ENCODE results near the gene FBXO11.
"Not testable (repeated sequence)": the region's sequence is repeated elsewhere in the genome, so short reads cannot be mapped to it uniquely, and the experiment has no call there.

FBXO11 gene

GRCh38 chr2:47853067-47853777 lies 53.1 kb downstream of the FBXO11 start:
- not testable (repeated sequence) for DNase-seq (ENCODE audit: low read depth in 2 of 3, low spot score in 1 of 3)

DNA sequence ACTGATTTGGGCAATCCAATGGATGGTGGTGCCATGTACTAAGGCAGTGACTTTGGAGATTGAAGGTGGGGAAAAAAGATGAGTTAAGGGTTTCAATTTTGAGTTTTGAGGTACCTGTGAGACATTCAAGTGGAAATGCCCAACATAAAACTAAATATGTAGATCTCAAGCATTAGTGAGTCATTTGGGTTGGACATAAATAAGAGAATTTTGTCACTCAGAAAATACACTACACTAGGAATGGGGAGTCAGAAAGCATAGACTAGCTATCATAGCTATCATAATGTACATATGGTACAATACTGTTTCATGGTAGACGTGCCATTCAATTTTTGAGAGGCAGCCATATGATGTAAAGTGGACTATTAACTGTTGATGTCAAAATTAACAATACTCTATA lies 56.1 kb downstream of the FBXO11 start:
- no peak for DNase-seq (ENCODE audit: low read depth in 2 of 3, low spot score in 1 of 3)

GRCh38 chr2:47849368-47849767 lies 56.9 kb downstream of the FBXO11 start:
- DNase-seq (ENCODE audit: low read depth in 2 of 3, low spot score in 1 of 3) = no peak

DNA sequence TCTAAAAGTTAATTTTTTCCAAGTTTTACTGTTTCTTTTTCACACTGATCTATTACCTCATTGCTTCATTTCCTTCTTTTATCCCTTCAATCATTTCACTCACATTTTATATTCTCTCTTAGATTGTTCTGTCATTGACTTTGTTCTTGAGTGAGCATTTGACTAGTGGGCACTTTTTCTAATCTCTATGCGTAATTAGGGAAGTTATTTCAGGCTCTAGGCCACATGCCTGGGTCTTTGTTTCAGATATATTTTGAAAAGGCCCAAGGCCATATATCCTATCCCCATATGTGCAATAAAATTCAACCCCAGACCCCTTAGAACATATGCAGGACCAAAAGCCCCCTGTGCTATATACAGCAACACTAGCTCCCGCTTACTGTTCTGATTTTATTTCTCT lies 62.1 kb downstream of the FBXO11 start:
- DNase-seq (ENCODE audit: low read depth in 2 of 3, low spot score in 1 of 3) = no peak

GRCh38 chr2:47843407-47843806 lies 62.9 kb downstream of the FBXO11 start:
- no peak for DNase-seq (ENCODE audit: low read depth in 2 of 3, low spot score in 1 of 3)

- DNase-seq (ENCODE audit: low read depth in 2 of 3, low spot score in 1 of 3) = no peak
Observed at GRCh38 chr2:47842846-47843245, 63.5 kb downstream of the FBXO11 start.

- DNase-seq (ENCODE audit: low read depth in 2 of 3, low spot score in 1 of 3) = no peak
Observed at GRCh38 chr2:47838686-47839085, 67.6 kb downstream of the FBXO11 start.

DNA sequence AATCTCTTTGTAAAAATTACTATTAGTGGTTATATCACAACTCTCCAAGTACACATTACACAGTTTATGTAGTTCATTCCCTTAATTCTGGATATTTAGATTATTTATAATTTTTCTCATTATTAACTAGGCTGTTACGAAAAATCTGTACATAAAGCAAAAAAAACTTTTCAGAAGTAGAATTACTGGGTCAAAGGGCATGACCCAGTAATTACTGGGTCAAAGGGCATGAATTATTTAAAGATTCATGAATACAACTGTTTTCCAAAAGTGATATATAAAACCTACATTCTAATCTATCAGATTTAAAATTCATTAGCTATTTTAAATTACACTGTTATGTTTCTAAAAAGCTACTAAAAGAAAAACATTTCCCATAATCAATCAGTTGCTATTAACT lies 68.0 kb downstream of the FBXO11 start:
- no peak for DNase-seq (ENCODE audit: low read depth in 2 of 3, low spot score in 1 of 3)

GRCh38 chr2:47833516-47833968 lies 72.8 kb downstream of the FBXO11 start:
- no peak for DNase-seq (ENCODE audit: low read depth in 2 of 3, low spot score in 1 of 3)

DNA sequence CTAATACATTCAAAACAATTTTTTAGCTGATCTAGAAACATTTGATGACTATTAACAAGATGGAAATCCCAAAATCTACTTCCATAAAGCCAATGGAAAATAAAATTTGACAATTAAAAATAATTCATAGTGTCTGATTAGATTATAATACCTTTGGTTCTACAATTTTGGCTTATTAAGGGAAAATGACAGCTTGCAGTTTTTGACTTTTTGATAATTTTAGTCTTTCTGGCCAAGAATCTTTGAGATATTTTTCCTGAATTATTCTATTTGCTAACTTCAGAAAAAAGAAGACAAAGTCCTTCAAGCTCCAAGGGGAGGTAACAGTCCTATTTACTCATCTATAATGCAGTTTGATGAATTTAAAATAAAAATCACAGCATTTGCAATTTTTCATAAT lies 83.8 kb downstream of the FBXO11 start:
- no peak for DNase-seq (ENCODE audit: low read depth in 2 of 3, low spot score in 1 of 3)

- no peak for DNase-seq (ENCODE audit: low read depth in 2 of 3, low spot score in 1 of 3)
Observed at GRCh38 chr2:47819834-47820233, 86.5 kb downstream of the FBXO11 start.

- no peak for DNase-seq (ENCODE audit: low read depth in 2 of 3, low spot score in 1 of 3)
Observed at GRCh38 chr2:47818777-47819176, 87.5 kb downstream of the FBXO11 start.

- DNase-seq (ENCODE audit: low read depth in 2 of 3, low spot score in 1 of 3) = no peak
Observed at GRCh38 chr2:47815764-47816163, 90.5 kb downstream of the FBXO11 start.

DNA sequence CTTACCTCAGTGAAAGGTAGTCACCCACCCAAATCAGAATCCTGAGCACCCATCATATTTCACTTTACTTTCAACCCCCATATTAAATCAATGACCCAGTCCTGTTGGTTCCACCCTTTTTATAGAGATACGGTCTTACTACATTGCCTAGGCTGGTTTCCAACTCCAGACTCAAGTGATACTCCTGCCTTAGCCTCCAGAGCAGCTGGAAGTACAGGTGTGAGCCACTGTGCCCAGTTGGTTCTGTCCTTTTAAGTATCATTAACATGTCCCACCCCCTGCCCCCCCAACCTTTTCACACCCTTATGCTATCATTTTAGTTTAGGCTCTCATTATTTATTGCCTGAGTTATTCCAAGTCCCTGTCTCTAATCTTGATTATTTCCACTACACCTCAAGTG lies 94.6 kb downstream of the FBXO11 start:
- DNase-seq (ENCODE audit: low read depth in 2 of 3, low spot score in 1 of 3) = no peak

GRCh38 chr2:47810850-47811249 lies 95.4 kb downstream of the FBXO11 start:
- no peak for DNase-seq (ENCODE audit: low read depth in 2 of 3, low spot score in 1 of 3)

GRCh38 chr2:47809903-47810302 lies 96.4 kb downstream of the FBXO11 start:
- DNase-seq (ENCODE audit: low read depth in 2 of 3, low spot score in 1 of 3) = no peak

GRCh38 chr2:47808614-47809013 lies 97.7 kb downstream of the FBXO11 start:
- no peak for DNase-seq (ENCODE audit: low read depth in 2 of 3, low spot score in 1 of 3)

- no peak for DNase-seq (ENCODE audit: low read depth in 2 of 3, low spot score in 1 of 3)
Observed at GRCh38 chr2:47805850-47806249, 100.4 kb downstream of the FBXO11 start.

DNA sequence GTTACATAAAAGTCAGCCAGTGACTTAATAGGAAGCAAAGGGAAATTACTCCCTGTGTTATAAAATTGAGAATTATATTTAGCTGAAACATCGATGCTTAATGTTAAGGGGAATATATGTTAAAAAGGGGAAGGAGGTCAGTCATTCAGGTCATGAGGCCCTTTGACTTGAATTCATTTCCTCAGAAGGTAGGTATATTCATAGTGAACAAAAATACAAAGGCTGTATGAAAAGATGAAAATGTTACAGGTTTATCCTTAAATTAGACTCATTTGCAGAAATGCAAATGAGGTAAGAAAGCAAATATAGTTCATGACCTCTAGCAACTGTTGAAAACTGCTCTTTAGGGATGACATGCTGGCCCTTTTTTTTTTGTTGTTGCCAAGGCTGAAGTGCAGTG lies 102.5 kb downstream of the FBXO11 start:
- DNase-seq (ENCODE audit: low read depth in 2 of 3, low spot score in 1 of 3) = no peak

- DNase-seq (ENCODE audit: low read depth in 2 of 3, low spot score in 1 of 3) = no peak
Observed at GRCh38 chr2:47803363-47803762, 102.9 kb downstream of the FBXO11 start.

GRCh38 chr2:47801118-47801517 lies 105.2 kb downstream of the FBXO11 start:
- DNase-seq (ENCODE audit: low read depth in 2 of 3, low spot score in 1 of 3) = no peak

DNA sequence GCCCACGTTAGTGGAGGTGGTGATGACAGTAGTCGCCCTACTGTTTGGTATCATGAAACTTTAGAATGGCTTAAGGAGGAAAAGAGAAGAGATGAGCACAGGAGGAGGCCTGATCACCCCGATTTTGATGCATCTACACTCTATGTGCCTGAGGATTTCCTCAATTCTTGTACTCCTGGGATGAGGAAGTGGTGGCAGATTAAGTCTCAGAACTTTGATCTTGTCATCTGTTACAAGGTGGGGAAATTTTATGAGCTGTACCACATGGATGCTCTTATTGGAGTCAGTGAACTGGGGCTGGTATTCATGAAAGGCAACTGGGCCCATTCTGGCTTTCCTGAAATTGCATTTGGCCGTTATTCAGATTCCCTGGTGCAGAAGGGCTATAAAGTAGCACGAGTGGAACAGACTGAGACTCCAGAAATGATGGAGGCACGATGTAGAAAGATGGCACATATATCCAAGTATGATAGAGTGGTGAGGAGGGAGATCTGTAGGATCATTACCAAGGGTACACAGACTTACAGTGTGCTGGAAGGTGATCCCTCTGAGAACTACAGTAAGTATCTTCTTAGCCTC lies 107.2 kb downstream of the FBXO11 start:
- no peak for DNase-seq (ENCODE audit: low read depth in 2 of 3, low spot score in 1 of 3)

GRCh38 chr2:47798631-47799030 lies 107.7 kb downstream of the FBXO11 start:
- no peak for DNase-seq (ENCODE audit: low read depth in 2 of 3, low spot score in 1 of 3)

Measured in stimulated activated CD4-positive, alpha-beta T cell treated with anti-CD3 and anti-CD28 coated beads, Interleukin-12 subunit alpha, Interleukin-12 subunit beta, amount 100 ng/mL, for 48 hours (primary cell).